Heart left ventricle (tissue), 16 donors: ENCODE measurements around the gene HYOU1. TPM values are rescaled to one million over a fixed set of nuclear protein-coding genes. Genes with fewer than 3 reads are reported as not detected.

Experiments used
- ATAC-seq, 4 donors: fragments of 200-7000 bp; cut with Tn5 transposase; one replicate each; pipeline ENCODE4 v1.9.1; 2020 to 2022; ENCODE audit warnings: moderate library complexity in 4 of 4, mild to moderate bottlenecking in 3 of 4, moderate number of reproducible peaks in 1 of 4
- DNase-seq, 5 donors: peaks; one replicate each; pipeline ENCODE4 v3.0.0-alpha.2; 2020
- H3K27ac ChIP-seq, 12 donors: fragments of 200-600 bp; sonication (generic) in 4 of 12; one replicate each; pipeline versions ENCODE4 v1.5.0 to v1.8.0; 2016 to 2022; ENCODE audit warnings: mild to moderate bottlenecking in 2 of 12
- H3K27me3 ChIP-seq, 9 donors: fragments of 200-600 bp; sonication (generic) in 2 of 9; one replicate each; pipeline versions ENCODE4 v1.5.1 to v1.8.0; 2016 to 2022; ENCODE audit warnings: mild to moderate bottlenecking in 3 of 9
- H3K36me3 ChIP-seq, 9 donors: fragments of 200-600 bp; sonication (generic) in 2 of 9; one replicate each; pipeline versions ENCODE4 v1.5.0 to v1.8.0; 2018 to 2022; ENCODE audit warnings: mild to moderate bottlenecking in 2 of 9
- H3K4me1 ChIP-seq, 12 donors: fragments of 200-600 bp; sonication (generic) in 4 of 12; one replicate each; pipeline versions ENCODE4 v1.5.0 to v1.8.0; 2016 to 2022; ENCODE audit warnings: mild to moderate bottlenecking in 3 of 12
- H3K4me3 ChIP-seq, 12 donors: fragments of 200-600 bp; sonication (generic) in 4 of 12; one replicate each; pipeline versions ENCODE4 v1.5.0 to v1.8.0; 2017 to 2022; ENCODE audit warnings: mild to moderate bottlenecking in 9 of 12, moderate library complexity in 4 of 12
- H3K9me3 ChIP-seq, 12 donors: fragments of 200-600 bp; sonication (generic) in 4 of 12; one replicate each; pipeline versions ENCODE4 v1.5.0 to v1.8.0; 2016 to 2022; ENCODE audit warnings: mild to moderate bottlenecking in 1 of 12
- CTCF ChIP-seq, 12 donors: fragments of 200-600 bp; sonication (generic) in 4 of 12; IDR thresholded peaks; one replicate each; pipeline versions ENCODE4 v1.5.0 to v1.8.0; 2018 to 2022; ENCODE audit warnings: antibody characterized with exemption in 12 of 12, mild to moderate bottlenecking in 5 of 12
- POLR2A ChIP-seq, 2 donors: fragments of 450-650 bp; IDR thresholded peaks; one replicate each; pipeline ENCODE4 v1.6.1; 2017; ENCODE audit warnings: antibody characterized with exemption in 2 of 2, mild to moderate bottlenecking in 2 of 2, moderate library complexity in 2 of 2
- WGBS, 4 donors: extraction: QIAGEN DNeasy Blood & Tissue Kit in 2 of 4; methylation state at CpG; one replicate each; pipeline versions ENCODE4 v1.1.5 to v1.1.7; 2013 to 2018; 5-methylcytosine and 5-hydroxymethylcytosine counted together
- intact Hi-C, 10 donors: fragments of 100-400 bp; cut with DNase I; formaldehyde crosslinking; loops; one replicate each; pipeline versions ENCODE4 v1.11.1 to v1.14.2; 2022
- polyA plus RNA-seq, 2 donors: library from polyadenylated mRNA; stranded (reverse); fragments of 200-250 nt; gene quantifications; one replicate each; pipeline ENCODE4 v1.2.3, GENCODE V29; 2013
- total RNA-seq, 9 donors: library from RNA; depleted of rRNA in 2 of 9; stranded (reverse); fragments of >200 nt in 2 of 9; fragmentation: NEBNext Ultra II Directional in 3 of 9; extraction: Animal tissue kit (Norgen Biotek cat#: 25700) in 3 of 9; gene quantifications; one replicate each; pipeline versions ENCODE4 v1.1.0 to v1.2.4, GENCODE V29; 2016 to 2023
- donor health status: ischemic (EF 13 %, LVEDD 7.1; RV severe dilation, severe dysfunction).
- donor health status: healthy with polysubstance abuse.
- donor health status: DM: no; HTN: yes; CAD: no.
- donor health status: DM: no; HTN: no; CAD: no.
- donor health status: ischemic (EF 25% LVEDD 6.9; RV normal size, moderate dysfunction).
- donor health status: ischemic (EF 25% LVEDD 5.7; RV mildly dilated, moderate dysfunction).
- donor health status: healthy.
- donor health status: DM: yes; HTN: yes; CAD: no.
- donor health status: ischemic (EF 35%, LVEDD 5.7; RV mildly dilated, moderate dysfunction).
- donor health status: nonischemic (EF 11% LVEDD 7.7; RV severe dilation, severe dysfunction).
- donor health status: DM: yes; HTN: yes; CAD: no.
- donor health status: PGD.
- donor health status: ischemic (EF 29% LVEDD 5.4; RV normal size, mild dysfunction).
- donor health status: nonischemic (EF 23%, LVEDD 6.1; RV moderate dilation, normal function).

HYOU1 gene
- total and polyA plus RNA-seq, 11 donors, result 34.7 to 260 (median 68.6) TPM

- Histone ChIP-seq H3K4me3 (no peak overlapping the region), H3K36me3 (peaks cover 0 to 8% (median 0%) of the 10 kb centered on the region in 9 donors), H3K27ac (no peak overlapping the region), H3K27me3 (no peaks in the 10 kb centered on the region), H3K9me3 (no peaks in the 10 kb centered on the region), H3K4me1 (peaks cover 0 to 25% (median 12%) of the 10 kb centered on the region in 12 donors)
- ATAC-seq (no peak), DNase-seq (no peak)
- WGBS, 4 donors, result 68 to 87% (median 78%) methylated on average over 9 of the region's 9 CpGs
- intact Hi-C loops, result loop anchor here in 3 of 10 donors (2.0 to 5.0 kb wide), 3 partner anchors 25 to 125 kb away; partner anchors contain the start of genes CENATAC (in 1 of the 3) and HYOU1 (in 1 of the 3)
- TF ChIP-seq CTCF (IDR thresholded peaks at IDR 0.05) (no peak), POLR2A (IDR thresholded peaks at IDR 0.05) (no peak)
Observed at GRCh38 chr11:119031912-119032280, 25.1 kb downstream of the HYOU1 start.

- Histone ChIP-seq H3K9me3 (no peaks in the 10 kb centered on the region), H3K27me3 (no peaks in the 10 kb centered on the region), H3K4me3 (peak within 1 kb of the TSS; percentile 64 to 95 (median 82)), H3K4me1 (peaks cover 0 to 25% (median 12%) of the 10 kb centered on the region in 12 donors), H3K36me3 (peaks cover 0 to 11% (median 9%) of the 10 kb centered on the region in 9 donors), H3K27ac (peak within 1 kb of the TSS; percentile 6 to 85 (median 67))
- ATAC-seq (peak; percentile 96 to 99 (median 97)), DNase-seq (peak; percentile 96 to 99 (median 98))
- TF ChIP-seq CTCF (IDR thresholded peaks at IDR 0.05), result peak in 7 of 12 donors; percentile 72 to 97 (median 86)
- peak in 1 of 2 donors; percentile 53 for TF ChIP-seq POLR2A (IDR thresholded peaks at IDR 0.05)
- intact Hi-C loops, result loop anchor here in 3 of 10 donors (2.0 to 5.0 kb wide), 3 partner anchors 26 to 123 kb away; partner anchors contain the start of genes CENATAC (in 1 of the 3) and HYOU1 (in 1 of the 3)
- 0 to 1% (median 0%) methylated on average over 20 to 67 of the region's 67 CpGs for WGBS, 4 donors
Observed at GRCh38 chr11:119030329-119031047, 26.5 kb downstream of the HYOU1 start, which contains the start of gene SLC37A4. SLC37A4 (minus strand) TSS chr11:119030877.

- WGBS, 4 donors, result 3 to 12% (median 9%) methylated on average over 5 to 13 of the region's 13 CpGs
- intact Hi-C loops, result loop anchor here in 3 of 10 donors (2.0 to 5.0 kb wide), 3 partner anchors 27 to 123 kb away; partner anchors contain the start of genes CENATAC (in 1 of the 3) and HYOU1 (in 1 of the 3)
- Histone ChIP-seq H3K27me3 (no peaks in the 10 kb centered on the region), H3K36me3 (peaks cover 0 to 16% (median 14%) of the 10 kb centered on the region in 9 donors), H3K4me3 (peak overlapping the region; percentile 64 to 95 (median 82)), H3K9me3 (no peaks in the 10 kb centered on the region), H3K4me1 (peaks cover 2 to 28% (median 14%) of the 10 kb centered on the region in 12 donors), H3K27ac (peak overlapping the region; percentile 6 to 85 (median 67))
- no peak for DNase-seq
- peak in 1 of 4 donors; percentile 2 for ATAC-seq
- no peak for TF ChIP-seq POLR2A (IDR thresholded peaks at IDR 0.05)
- TF ChIP-seq CTCF (IDR thresholded peaks at IDR 0.05), result no peak
Observed at GRCh38 chr11:119030029-119030328, 27.0 kb downstream of the HYOU1 start.
